GM21423 (cell line): ENCODE measurements around the gene CLSTN1.

Source experiments
- ATAC-seq: cut with Tn5 transposase; IDR thresholded peaks from one replicate; pipeline ENCODE4 v1.9.1; 2021; ENCODE audit warnings: mild to moderate bottlenecking, moderate library complexity; ENCODE audit not compliant: unreplicated experiment

Gene CLSTN1

DNA sequence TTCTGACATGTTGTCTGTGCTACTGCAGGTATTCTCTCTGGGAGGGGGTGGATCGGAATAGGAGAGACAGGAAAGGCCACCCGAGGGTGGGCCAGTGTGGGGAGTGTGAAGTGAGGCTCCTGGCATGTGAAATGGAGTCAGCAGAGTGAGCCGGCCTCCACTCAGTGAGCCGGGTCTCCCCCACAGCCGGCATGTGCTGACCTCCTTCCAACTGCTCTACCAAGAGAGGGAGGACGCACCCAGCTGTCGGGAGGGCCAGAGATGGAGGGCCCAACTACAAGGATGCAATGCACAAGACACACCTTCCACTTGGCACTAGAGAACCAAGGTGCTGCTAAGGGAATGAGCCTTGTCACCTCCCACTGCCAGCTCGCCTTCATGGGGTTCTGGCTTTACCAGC, 28.2 kb upstream of the CLSTN1 start:
- ATAC-seq = no peak

DNA sequence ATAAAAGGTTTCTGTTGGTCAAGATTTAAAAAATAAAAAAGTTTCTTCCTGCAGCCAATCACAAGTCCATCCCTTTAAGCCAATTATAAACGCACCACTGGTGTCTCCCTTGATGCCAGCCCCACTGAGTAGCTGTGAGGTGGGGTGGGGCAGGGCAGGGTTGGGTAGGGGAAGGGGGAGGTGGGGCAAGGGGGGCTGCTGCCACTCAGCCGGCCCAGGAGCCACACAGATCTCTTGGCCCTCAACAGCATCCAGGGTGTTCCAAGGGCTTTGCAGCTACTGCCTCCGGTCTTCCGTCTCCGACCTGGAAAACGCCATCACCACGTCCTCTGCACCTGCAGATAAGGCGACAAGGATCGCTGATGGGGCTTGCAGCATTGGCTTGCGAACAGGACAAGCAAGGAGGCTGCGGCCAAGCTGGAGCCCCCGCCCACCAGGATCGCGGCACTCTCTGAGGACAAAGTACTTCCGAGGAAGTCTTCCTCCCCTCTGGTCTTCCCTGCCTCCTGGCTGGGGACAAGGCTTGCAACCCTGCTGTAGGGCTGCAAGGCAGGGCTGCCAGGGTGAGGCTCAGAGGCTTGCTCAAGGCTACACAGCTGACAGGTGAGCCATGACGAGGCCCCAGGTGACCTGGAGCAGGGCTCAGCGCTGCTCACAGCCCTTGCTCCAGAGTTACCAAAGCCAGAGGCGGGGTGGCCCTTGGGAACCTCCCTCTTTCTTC, 26.8 kb upstream of the CLSTN1 start:
- ATAC-seq = no peak

DNA sequence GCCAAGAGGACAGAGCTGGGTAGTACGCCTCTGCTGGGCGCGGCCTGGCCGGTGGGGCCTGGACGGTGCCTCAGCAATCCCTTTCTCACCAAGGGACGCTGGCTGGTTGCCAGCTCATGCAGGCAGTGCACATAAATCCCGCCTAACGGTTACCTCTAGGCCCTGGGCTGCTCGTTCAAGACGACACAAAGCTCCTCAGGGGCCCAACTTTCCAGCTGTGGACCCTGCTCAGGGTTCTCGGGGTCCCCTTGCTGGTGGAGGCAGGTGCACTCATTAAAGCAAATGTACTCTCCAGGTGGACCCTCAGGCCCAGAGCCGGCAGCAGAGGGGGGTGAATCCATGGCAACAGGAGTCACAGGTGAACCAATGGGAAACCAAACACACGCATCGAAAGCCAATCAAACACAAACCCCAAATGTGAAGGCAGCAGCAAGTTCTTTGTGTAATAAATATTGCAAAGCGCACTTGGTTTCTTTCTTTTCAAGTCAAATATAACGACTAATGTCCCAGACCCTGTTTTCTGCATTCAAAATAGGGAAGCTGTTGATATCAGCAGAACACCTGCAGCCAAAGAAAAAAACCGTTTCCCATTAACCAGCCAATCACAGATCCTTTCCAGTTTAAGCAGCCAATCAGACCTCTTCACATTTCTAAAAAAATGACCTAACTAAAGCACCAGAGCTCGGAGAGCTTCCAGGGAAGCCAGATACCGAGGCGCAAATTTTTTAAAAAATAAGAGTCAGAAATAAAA, 26.1 kb upstream of the CLSTN1 start:
- ATAC-seq = no peak

DNA sequence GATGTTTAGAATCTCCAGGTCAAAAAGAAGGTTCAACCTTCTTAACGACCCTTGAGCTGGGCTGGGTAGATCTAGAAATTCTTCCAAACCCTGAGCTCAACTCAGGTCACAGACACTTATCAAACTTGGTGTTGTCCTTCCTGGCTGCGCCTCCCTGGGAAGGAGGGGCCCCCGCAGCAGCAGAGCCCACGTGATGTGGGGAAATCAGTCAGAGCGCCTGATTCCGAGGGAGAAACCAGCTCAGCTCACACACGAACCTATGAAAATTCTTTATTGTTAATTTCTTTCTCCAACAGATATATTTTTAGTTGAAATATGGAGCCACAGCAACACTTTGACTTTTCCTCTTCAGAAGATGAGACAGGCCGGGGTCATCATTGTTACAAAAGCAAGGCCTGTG, 24.3 kb upstream of the CLSTN1 start:
- ATAC-seq = no peak

DNA sequence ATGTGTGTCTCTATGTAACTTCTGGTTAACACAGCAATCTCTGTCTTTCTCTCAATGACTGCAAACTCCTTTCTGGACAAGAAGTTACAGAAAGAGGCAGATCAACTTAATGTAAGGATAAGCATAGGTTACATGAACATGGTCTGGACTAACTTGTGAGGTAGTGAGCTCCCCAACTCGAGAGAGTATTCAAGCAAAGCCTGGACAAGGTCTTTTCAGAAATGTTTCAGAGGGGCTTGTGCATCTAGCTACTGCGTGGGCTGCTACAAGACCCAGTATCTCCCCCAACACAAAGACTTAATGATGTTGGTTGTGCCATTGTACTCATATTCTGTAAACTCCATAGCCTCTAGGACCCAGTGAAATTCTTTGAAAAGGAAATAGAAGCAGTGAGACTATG, 23.5 kb upstream of the CLSTN1 start:
- no peak for ATAC-seq

DNA sequence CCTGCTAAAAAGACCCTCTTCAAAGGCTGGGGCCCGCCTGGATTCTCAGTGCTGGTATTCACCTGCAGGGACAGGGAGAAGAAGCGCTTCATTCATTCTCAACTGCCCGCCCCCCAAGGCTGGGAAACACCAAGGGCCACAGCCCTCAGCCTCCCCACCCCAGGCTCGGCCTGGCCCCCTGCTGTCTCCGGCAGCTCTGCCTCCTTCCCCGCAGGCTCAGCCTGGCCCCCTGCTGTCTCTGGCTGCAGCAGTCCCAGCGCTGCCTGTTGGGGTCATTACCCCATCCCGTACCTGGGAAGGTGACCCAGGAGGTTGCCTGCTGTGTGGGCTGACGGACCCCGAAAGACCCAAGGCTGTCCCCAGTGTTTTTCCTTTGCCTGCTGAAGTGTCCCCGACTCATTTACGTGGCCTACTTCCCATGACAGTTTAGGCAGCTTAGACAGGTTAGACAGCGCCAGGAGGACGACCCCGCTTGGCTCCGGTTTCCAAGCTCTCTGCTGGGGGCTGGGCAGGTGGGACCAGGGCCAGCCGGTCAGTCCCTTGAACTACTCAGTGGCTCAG, 22.9 kb upstream of the CLSTN1 start:
- no peak for ATAC-seq

DNA sequence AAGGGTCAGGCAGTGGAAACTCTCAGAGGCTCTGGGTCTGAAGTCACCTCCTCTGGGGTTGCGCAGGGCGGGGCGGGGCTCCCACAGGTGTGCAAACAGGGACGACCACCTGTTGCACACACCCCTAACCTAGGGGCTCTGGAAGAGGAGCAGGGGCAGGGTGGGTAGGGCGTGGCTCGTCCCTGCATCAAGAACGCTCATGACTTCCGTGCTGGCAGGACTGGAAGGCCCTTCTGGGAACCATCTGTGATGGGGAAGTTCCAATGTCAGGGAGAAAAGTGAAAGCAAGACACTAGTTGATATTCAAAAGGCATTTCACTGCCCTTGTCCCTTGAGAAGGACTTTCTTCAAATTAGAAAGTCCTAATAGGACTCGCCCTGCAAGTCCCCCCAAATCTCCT, 22.1 kb upstream of the CLSTN1 start:
- no peak for ATAC-seq

DNA sequence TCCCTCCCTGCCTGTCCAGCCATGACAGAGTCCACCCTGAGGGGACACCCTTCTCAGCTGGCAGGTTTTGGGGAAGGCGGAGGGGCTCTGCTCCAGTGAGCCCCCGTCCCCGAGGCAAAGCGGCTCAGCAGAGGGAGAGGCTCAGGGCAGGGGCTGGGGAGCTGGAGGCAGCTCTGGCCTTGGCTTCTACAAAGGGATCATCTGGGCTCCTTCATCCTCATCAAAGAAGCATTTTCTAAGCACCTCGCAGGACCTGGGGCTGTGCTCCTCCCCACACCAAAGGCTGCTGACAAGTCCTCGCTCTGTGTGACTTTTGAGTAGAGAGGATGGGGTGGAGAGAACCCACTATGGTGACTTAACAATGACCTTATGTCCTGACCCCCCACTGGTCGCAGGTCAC, 21.0 kb upstream of the CLSTN1 start:
- ATAC-seq = no peak

DNA sequence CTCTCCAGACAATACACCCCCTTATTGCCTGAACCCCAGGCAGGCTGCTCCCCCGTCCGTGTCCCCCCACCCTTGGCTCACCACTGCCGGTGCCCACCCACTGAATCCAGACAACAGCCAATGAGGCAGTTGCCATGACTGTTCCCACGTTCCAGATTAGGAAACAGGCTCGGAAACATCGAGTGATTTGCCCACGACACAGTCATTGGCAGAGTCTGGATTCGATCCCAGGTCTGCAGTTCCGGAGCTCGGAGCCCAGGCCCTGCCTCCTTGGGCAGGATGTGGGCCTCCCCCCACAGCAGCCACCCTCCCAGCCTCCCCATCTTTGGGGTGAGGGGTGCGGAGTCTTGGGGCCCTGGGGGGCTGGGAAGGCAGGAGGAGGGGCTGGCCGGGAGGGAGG, 20.3 kb upstream of the CLSTN1 start:
- ATAC-seq = no peak

DNA sequence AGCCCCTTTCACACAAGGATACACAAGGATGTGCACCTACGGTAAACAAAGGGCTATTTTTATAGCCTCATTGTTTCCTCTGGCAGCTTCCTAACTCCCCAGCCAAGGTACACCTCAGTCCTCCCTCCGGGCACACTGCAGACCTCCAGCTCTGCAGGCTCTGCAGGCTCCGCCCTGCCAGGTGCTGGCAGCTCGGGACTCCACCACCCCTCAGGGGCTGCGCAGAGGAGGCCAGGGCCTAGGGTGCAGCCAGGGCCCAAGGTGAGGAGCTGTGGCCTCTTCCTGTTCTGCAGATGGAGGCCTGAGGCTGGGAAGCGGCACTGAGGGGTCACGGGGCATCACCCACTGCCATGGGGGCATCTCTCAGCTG, 19.8 kb upstream of the CLSTN1 start:
- ATAC-seq = no peak

DNA sequence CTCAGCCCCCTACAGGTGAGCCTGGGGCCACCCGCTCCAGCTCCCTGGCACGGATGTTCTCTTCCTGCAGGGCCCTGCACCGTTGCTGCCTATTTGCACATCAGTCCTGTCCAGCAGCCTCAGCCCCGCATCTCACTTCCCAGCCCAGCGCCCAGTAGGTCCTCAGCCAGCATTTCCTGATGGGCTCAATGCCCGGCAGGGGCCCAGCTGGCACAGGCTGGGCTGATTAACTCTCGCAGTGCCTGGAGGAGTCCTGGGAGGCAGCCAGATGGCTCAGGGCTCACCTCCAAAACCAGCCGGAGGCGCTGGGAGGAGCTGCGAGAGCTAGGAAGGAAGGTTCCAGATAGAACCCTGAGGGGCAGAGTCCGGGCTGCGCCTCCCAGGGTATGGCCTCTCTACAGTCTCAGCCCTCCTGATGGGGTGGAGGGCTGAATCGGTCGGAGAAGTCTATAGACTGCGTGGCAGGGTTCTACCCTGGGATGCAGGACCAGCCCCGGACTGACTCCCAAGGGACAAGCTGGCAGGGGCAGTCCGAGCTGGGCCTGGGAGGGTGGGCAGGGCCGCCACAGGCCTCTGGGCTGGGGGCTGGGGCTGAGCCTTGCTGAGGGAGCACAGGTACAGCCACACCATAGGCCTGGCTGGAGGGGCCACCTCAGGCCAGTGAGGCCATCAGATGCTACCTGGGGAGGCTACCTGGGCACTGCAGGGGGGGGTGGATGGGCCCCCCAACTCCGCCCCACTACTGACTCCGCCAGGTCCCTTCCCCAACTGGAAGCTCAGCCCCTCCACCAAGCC, 19.2 kb upstream of the CLSTN1 start:
- no peak for ATAC-seq

DNA sequence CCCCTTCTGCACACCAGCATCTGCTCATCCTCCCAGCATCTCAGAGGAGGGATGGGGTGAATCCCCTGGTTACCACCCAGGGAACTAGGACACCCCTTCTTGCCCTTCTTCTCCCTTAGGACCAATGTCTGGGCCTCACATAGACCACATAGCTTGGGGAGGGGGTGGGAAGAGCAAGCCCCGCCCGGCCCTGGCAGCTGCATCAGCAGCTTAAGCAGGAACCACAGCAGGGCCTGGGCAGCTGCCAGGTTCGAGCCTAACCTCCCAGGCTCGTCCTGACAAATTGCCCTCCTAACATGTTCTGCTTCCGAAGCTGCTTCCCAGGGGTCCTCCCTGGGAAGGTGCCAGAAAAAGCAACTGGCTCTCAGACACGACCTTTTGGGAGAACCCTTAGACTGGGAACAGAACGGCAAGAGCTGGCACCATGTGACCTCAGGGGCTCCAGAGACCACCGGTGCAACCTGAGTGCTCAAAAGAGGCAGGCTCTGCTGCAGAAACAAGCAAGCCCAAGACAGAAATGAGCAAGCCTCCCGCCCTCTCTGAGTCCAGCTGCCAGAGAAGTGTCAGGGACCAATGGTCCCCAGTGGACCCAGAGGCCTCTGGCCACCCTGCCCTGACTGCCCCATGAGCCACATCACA, 18.4 kb upstream of the CLSTN1 start:
- no peak for ATAC-seq

DNA sequence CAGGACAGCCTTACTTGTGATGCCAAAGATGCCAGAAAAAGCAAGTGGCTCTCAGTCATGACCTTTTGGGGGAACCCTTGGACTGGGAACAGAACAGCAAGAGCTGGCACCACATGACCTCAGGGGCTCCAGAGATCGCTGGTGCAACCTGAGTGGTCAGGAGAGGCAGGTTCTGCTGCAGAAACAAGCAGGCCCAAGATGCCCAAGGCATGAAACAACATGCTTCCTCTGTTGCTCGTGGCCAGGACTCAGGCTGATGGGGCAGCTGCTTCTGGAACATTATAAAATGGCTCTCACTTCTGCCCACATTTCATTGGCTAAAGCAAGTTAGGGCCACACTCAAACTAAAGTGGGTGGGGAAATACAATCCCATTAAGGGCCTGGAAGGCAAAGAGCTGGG, 17.7 kb upstream of the CLSTN1 start:
- no peak for ATAC-seq

DNA sequence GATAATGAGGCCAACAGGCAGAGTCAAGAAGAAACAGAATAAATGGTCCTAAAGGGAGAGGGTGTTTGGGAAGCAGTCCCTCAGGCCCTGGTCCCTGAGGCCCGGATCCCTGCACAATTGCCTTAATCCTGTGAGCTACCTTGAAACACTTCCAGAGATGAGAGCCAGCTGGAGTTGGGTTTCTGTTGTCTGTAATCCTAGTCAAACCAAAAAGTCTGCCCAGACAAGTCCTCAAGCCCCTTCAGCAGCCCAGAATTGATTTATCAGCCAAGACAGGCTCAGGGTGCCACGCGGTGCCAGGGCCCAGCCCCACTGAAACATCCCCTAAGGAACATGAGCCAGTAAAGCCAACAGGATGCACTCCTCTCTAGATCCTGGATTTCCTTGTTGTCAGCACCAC, 16.4 kb upstream of the CLSTN1 start:
- no peak for ATAC-seq

DNA sequence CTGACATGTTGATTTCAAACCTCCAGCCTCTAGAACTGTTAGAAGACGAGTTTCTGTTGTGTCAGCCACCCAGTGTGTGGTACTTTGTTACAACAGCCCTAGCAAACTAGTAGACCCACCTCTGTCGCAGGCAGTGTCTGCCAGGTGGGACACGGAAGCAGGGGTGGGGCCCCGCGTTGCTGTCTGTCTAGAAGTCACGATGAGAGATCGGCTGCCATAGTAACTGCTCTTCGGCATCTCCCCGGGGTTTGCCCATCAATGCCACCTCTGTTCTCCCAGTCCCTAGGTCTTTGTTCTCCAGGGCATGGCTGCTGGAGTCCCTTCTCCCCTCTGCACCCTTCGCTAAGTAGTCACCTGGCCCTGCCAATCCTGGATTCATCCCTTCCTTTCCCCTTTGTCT, 15.2 kb upstream of the CLSTN1 start:
- ATAC-seq = no peak

DNA sequence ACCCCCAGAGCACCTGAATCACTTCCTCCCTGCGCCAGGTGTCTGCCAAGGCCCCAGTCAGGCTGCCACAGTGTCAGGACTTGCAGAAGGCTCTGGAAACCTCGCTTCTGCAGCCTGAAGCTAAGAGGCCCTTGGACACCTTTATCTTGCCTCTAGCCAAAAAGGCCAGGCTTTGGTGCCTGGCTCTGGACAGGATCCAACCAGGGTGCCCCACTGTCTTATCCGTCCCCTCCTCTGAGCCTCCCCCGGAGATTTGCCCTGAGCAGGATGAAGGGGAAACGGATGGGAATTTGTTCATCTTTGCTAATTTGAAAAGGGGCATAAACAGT, 12.8 kb upstream of the CLSTN1 start:
- ATAC-seq = no peak

DNA sequence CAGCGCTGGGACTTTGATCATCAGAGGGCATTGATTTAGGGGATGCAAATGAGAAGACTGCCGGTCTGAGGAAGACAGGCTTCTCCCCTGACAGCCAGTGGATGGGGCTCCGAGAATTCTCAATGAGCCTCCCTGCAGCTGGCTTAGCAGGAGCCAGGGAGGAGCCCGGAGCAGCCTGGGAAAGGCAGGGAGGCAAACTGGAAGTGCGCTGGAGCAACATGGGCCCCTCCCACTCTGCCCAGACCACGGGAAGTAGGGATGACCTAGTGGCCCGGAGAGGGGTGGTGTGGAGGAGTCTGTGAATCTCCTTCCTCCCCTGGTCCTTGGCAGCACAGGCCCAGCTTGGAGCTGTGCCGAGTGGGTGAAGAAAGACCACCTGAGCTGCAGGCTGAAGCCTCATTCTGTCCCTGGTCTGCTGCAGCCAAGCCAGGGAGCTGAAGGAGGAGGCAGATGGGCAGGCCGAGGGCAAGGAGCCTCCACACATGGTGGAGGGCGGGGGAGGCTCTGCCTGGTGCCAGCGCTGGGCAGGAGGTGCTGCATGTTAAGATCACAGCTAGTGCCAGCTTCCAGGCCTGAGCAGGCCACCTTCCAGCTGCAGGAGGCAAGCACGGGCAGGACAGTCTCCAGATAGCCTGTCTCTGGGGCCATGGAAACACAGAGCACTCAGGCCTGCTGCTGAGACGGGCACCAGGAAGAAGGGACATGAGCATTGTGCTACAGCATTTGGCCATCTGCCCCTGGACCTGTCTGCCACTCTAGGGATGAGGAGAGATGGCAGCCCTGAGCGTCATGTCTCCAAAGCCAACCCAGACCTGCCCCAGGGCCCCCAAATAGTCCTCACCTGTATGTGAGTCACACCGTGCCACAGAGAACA, 12.2 kb upstream of the CLSTN1 start:
- ATAC-seq = no peak

DNA sequence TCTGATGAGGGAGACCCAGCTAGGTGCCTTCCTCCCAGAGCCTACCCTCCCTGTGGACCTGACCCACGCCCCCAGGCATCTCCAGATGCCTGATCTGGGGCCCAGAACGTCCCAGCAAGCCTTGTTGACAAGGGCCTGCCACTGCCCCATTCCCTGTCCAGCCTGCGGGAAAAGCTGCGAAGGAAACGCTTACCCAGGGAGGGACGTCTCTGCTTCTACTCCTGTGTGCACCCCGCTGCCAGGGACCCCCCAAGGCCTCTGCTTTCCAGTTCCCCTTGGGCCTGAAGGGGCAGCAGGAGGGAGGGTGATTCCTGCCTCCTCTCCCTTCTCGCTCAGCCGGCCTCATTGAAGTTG, 11.6 kb upstream of the CLSTN1 start:
- ATAC-seq = no peak

DNA sequence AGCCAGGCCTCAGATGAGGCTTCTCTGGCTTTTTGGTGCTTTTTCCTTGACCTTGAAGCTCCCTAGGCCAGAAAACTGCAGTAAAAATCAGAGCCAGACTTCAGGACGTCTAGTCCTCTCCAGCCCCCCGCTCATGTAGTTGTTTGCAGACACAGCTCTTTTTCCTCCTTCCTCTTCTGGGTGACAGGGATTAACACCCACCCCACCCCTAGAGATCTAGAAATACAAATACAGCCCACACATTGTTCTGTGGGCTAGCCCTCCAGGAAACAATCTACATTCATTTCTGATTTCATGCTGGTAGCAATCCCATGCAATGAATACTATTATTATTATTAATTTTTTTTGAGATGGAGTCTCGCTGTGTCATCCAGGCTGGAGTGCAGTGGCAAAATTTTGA, 9.9 kb upstream of the CLSTN1 start:
- ATAC-seq = no peak

DNA sequence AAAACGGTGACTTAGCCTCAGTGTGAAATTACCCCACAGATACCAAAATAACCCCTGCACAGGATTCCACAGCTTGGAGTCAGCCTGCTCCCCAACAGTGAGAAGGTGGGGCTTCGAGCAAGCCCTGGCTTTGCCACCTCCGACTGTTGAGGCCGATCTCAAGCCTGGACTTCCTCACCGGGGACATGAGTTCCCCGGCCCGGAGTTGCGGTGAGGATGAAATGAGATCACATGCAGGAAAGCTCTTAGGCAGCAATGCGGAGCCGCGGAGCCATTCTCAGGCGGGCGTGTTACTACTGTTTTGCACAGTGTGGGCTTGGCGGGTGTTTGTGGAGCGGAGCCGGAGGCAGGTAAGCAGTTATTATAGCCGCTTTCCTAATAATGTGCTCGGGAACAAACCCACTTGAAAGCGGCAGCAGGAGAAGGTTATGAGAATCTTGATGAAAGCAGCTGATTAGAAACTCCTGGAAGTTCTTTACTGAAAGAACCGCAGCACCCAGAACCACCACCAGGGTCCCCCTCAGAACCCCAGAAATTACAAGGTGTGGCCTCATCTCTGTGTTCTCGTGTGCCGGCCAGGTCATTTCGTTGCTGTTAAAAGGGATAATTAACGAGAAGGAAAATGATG, 3.9 kb upstream of the CLSTN1 start:
- no peak for ATAC-seq
